Peyer's patch (tissue), 4 donors: ENCODE data around the gene KCNRG. TPM values are rescaled to one million over a fixed set of nuclear protein-coding genes. Genes with fewer than 3 reads are reported as not detected.

Experiments
- DNase-seq, 3 donors: peaks; one replicate each; pipeline ENCODE4 v3.0.0-alpha.2; 2017 to 2019
- H3K27ac ChIP-seq, 4 donors: fragments of 200-600 bp; sonication (generic); one replicate each; pipeline ENCODE4 v1.5.1; 2016 to 2019
- H3K27me3 ChIP-seq, 2 donors: fragments of 200-600 bp; sonication (generic); one replicate each; pipeline ENCODE4 v1.5.1; 2019
- H3K36me3 ChIP-seq, 3 donors: fragments of 200-600 bp; sonication (generic); one replicate each; pipeline ENCODE4 v1.5.1; 2016 to 2019
- H3K4me1 ChIP-seq, 4 donors: fragments of 200-600 bp; sonication (generic); one replicate each; pipeline ENCODE4 v1.5.1; 2016 to 2019
- H3K4me3 ChIP-seq, 4 donors: fragments of 200-600 bp; sonication (generic); 1 replicate in 3 of 4; 2 replicates in 1 of 4; pipeline ENCODE4 v1.5.1; 2016 to 2019; ENCODE audit warnings: mild to moderate bottlenecking in 1 of 4
- H3K9me3 ChIP-seq, 4 donors: fragments of 200-600 bp; sonication (generic); one replicate each; pipeline ENCODE4 v1.5.1; 2016 to 2019; ENCODE audit warnings: mild to moderate bottlenecking in 1 of 4
- CTCF ChIP-seq, 6 experiments: fragments of 450-650 bp in 4 of 6; fragments of 200-600 bp in 2 of 6; sonication (generic) in 1 of 6; IDR thresholded peaks; one replicate each; pipeline ENCODE4 v1.5.1; 2017 to 2019; ENCODE audit warnings: antibody characterized with exemption in 6 of 6, mild to moderate bottlenecking in 3 of 6, moderate library complexity in 1 of 6
- POLR2A ChIP-seq, 2 donors: fragments of 450-650 bp; IDR thresholded peaks; one replicate each; pipeline ENCODE4 v1.5.1; 2017; ENCODE audit warnings: antibody characterized with exemption in 2 of 2, mild to moderate bottlenecking in 2 of 2, moderate library complexity in 2 of 2
- total RNA-seq, 4 donors: library from RNA; depleted of rRNA; stranded (reverse); fragments of >200 nt; gene quantifications; one replicate each; pipeline ENCODE4 v1.1.0, GENCODE V29; 2016

Gene KCNRG
- total RNA-seq, 4 donors from 2014 or later: 2.4 to 2.9 TPM; not detected in 2

- H3K4me3 ChIP-seq: no peak overlapping the region
- no peaks in the 10 kb centered on the region for H3K9me3 ChIP-seq
- no peaks in the 10 kb centered on the region for H3K4me1 ChIP-seq
- H3K36me3 ChIP-seq: peaks cover 0 to 13% (median 0%) of the 10 kb centered on the region in 3 donors
- no peak for DNase-seq
- TF ChIP-seq CTCF (IDR thresholded peaks at IDR 0.05) (no peak), POLR2A (IDR thresholded peaks at IDR 0.05) (no peak)
- H3K27ac ChIP-seq: no peak overlapping the region
- H3K27me3 ChIP-seq: no peaks in the 10 kb centered on the region
Measured at GRCh38 chr13:50026788-50027473, 11.7 kb downstream of the KCNRG start.

DNA sequence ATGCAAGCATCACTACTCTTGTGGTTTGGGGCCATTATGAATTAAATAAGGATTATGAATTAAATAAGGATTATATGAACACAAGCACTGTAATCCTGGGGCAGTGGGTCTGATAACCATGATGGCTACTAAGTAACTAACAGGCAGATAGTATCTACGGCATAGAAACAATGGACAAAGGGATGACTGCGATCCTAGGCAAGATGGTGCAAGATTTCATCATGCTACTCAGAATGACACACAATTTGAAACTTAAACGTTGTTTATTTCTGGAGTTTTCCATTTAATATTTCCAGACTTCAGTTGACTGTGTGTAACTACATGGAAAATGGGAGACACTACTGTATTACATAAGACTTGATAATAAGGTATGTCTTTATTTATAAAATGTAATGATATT, 15.1 kb downstream of the KCNRG start:
- TF ChIP-seq CTCF (IDR thresholded peaks at IDR 0.05) (no peak), POLR2A (IDR thresholded peaks at IDR 0.05) (no peak)
- no peaks in the 10 kb centered on the region for H3K4me1 ChIP-seq
- no peak overlapping the region for H3K4me3 ChIP-seq
- H3K27ac ChIP-seq: no peak overlapping the region
- no peaks in the 10 kb centered on the region for H3K36me3 ChIP-seq
- H3K9me3 ChIP-seq: no peaks in the 10 kb centered on the region
- no peak for DNase-seq
- no peaks in the 10 kb centered on the region for H3K27me3 ChIP-seq

GRCh38 chr13:50033725-50034124, 18.5 kb downstream of the KCNRG start:
- Histone ChIP-seq H3K4me3 (no peak overlapping the region), H3K27me3 (no peaks in the 10 kb centered on the region), H3K9me3 (no peaks in the 10 kb centered on the region), H3K36me3 (no peaks in the 10 kb centered on the region), H3K4me1 (no peaks in the 10 kb centered on the region), H3K27ac (no peak overlapping the region)
- no peak for TF ChIP-seq POLR2A (IDR thresholded peaks at IDR 0.05)
- TF ChIP-seq CTCF (IDR thresholded peaks at IDR 0.05): no peak
- no peak for DNase-seq

DNA sequence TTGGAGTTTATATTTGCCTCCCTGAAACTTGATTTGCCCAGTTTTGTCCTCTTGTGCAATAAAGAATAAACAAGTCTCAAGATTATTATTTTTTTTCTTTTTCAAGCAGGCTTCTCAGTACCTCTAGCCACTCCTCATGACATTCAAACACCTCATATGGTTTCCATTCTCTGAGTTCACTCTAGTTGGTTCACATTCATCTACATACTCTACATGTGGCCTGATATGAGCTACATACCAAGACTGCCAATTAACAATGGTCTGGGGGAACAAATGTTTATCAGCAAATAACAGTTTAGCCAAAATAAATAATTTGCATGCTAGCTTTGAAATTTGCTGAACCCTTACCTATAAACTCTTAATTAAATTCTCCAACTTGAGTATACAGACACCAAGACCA, 22.5 kb downstream of the KCNRG start:
- TF ChIP-seq POLR2A (IDR thresholded peaks at IDR 0.05) (no peak), CTCF (IDR thresholded peaks at IDR 0.05) (no peak)
- Histone ChIP-seq H3K4me3 (no peak overlapping the region), H3K4me1 (no peaks in the 10 kb centered on the region), H3K36me3 (peaks cover 0 to 1% (median 0%) of the 10 kb centered on the region in 3 donors), H3K9me3 (no peaks in the 10 kb centered on the region), H3K27ac (no peak overlapping the region), H3K27me3 (no peaks in the 10 kb centered on the region)
- no peak for DNase-seq

- H3K9me3 ChIP-seq: no peaks in the 10 kb centered on the region
- H3K4me1 ChIP-seq: no peaks in the 10 kb centered on the region
- no peak overlapping the region for H3K4me3 ChIP-seq
- H3K27me3 ChIP-seq: no peaks in the 10 kb centered on the region
- TF ChIP-seq CTCF (IDR thresholded peaks at IDR 0.05): no peak
- TF ChIP-seq POLR2A (IDR thresholded peaks at IDR 0.05): no peak
- no peak for DNase-seq
- H3K27ac ChIP-seq: no peak overlapping the region
- peaks cover 0 to 5% (median 0%) of the 10 kb centered on the region in 3 donors for H3K36me3 ChIP-seq
Measured at GRCh38 chr13:50038266-50038665, 23.0 kb downstream of the KCNRG start.
